Right atrium auricular region (tissue), 2 donors: Measurements from ENCODE around the gene CHST14. TPM values are rescaled to one million over a fixed set of nuclear protein-coding genes. Genes with fewer than 3 reads are reported as not detected.

Experiments
- DNase-seq: peaks from one replicate; pipeline ENCODE4 v3.0.0-alpha.2; 2019; ENCODE audit warnings: low spot score
- H3K27ac ChIP-seq, 2 donors: fragments of 200-600 bp; sonication (generic); 1 replicate in 1 of 2; 2 replicates in 1 of 2; pipeline ENCODE4 v1.5.1; 2016 to 2019
- H3K27me3 ChIP-seq, 2 donors: fragments of 200-600 bp; sonication (generic); one replicate each; pipeline versions ENCODE4 v1.5.1 to v1.6.0; 2017 to 2019
- H3K36me3 ChIP-seq: fragments of 200-600 bp; sonication (generic); one replicate; pipeline ENCODE4 v1.5.1; 2016
- H3K4me1 ChIP-seq, 2 donors: fragments of 200-600 bp; sonication (generic); one replicate each; pipeline versions ENCODE4 v1.5.1 to v1.6.0; 2017 to 2019
- H3K4me3 ChIP-seq, 2 donors: fragments of 200-600 bp; sonication (generic); 1 replicate in 1 of 2; 2 replicates in 1 of 2; pipeline ENCODE4 v1.5.1; 2017 to 2019; ENCODE audit warnings: mild to moderate bottlenecking in 1 of 2, moderate library complexity in 1 of 2
- H3K9me3 ChIP-seq, 2 donors: fragments of 200-600 bp; sonication (generic); one replicate each; pipeline ENCODE4 v1.5.1; 2019
- total RNA-seq, 2 donors: library from RNA; depleted of rRNA; stranded (reverse); fragments of >200 nt; gene quantifications; one replicate each; pipeline ENCODE4 v1.1.0, GENCODE V29; 2016
- TF ChIP-seq, protein P1 (sequence below), 2 donors: fragments of 200-600 bp; sonication (generic); IDR thresholded peaks; one replicate each; pipeline ENCODE4 v1.5.1; 2019; ENCODE audit warnings: antibody characterized with exemption in 2 of 2

The CHST14 gene
- total RNA-seq, 2 donors from 2014 or later, result 13.2 to 14.2 TPM

GRCh38 chr15:40506964-40507571, 36.3 kb downstream of the CHST14 start:
- TF ChIP-seq, protein P1, sequence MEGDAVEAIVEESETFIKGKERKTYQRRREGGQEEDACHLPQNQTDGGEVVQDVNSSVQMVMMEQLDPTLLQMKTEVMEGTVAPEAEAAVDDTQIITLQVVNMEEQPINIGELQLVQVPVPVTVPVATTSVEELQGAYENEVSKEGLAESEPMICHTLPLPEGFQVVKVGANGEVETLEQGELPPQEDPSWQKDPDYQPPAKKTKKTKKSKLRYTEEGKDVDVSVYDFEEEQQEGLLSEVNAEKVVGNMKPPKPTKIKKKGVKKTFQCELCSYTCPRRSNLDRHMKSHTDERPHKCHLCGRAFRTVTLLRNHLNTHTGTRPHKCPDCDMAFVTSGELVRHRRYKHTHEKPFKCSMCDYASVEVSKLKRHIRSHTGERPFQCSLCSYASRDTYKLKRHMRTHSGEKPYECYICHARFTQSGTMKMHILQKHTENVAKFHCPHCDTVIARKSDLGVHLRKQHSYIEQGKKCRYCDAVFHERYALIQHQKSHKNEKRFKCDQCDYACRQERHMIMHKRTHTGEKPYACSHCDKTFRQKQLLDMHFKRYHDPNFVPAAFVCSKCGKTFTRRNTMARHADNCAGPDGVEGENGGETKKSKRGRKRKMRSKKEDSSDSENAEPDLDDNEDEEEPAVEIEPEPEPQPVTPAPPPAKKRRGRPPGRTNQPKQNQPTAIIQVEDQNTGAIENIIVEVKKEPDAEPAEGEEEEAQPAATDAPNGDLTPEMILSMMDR (IDR thresholded peaks at IDR 0.05), result peak; percentile 62 to 82

DNA sequence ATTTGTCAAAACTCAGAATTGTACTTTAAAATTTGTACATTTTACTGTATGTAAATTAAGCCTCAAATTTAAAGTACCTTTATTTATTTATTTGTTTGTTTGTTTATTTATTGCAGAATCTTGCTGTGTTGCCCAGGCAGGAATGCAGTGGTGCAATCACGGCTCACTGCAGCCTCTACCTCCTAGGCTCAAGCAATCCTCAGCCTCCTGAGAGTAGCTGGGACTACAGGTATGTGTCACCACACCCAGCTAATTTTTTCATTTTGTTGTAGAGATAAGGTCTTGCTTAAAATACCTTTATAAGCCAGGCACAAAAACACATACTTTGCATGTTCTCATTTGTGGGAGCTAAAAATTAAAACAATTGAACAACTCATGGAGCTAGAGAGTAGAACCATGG, 37.4 kb downstream of the CHST14 start:
- Histone ChIP-seq H3K36me3 (no peaks in the 10 kb centered on the region), H3K4me3 (no peak overlapping the region), H3K27ac (no peak overlapping the region), H3K9me3 (no peaks in the 10 kb centered on the region), H3K4me1 (peaks cover 0 to 24% of the 10 kb centered on the region in 2 donors), H3K27me3 (no peaks in the 10 kb centered on the region)
- DNase-seq, result no peak
- TF ChIP-seq, protein P1 (IDR thresholded peaks at IDR 0.05), result no peak

More at GRCh38 chr15:40506964-40507571, 36.3 kb downstream of the CHST14 start:
- H3K27ac ChIP-seq, result no peak overlapping the region
- H3K27me3 ChIP-seq, result no peaks in the 10 kb centered on the region
- peaks cover 0 to 22% of the 10 kb centered on the region in 2 donors for H3K4me1 ChIP-seq
- H3K9me3 ChIP-seq, result no peaks in the 10 kb centered on the region
- peak; percentile 77 for DNase-seq
- H3K4me3 ChIP-seq, result peak overlapping the region in 1 of 2 donors; percentile 38
- no peaks in the 10 kb centered on the region for H3K36me3 ChIP-seq

GRCh38 chr15:40510201-40510600, 39.4 kb downstream of the CHST14 start:
- Histone ChIP-seq H3K27me3 (no peaks in the 10 kb centered on the region), H3K4me1 (peaks cover 0 to 24% of the 10 kb centered on the region in 2 donors), H3K36me3 (no peaks in the 10 kb centered on the region), H3K9me3 (no peaks in the 10 kb centered on the region), H3K27ac (no peak overlapping the region), H3K4me3 (no peak overlapping the region)
- DNase-seq, result no peak
- TF ChIP-seq, protein P1 (IDR thresholded peaks at IDR 0.05), result no peak

DNA sequence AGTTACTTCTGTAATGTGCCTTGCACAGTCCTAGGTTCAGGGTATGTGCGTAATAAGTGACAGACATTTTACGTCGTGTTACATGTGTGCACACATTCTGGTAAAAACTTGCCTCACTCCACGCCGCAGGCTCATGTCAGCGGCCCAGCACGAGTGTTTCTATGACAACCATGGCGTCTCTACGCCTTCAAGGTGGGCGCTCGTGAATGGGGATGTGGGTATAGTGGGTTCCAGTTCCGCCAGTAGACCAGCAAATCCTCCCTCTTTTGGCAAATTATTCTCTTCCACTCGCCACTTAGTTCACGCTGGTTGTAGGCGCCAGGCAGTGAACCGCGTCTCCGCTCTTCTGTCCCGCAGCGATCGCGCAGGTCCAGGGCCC, 40.3 kb downstream of the CHST14 start:
- Histone ChIP-seq H3K36me3 (no peaks in the 10 kb centered on the region), H3K4me3 (peak overlapping the region; percentile 38 to 59), H3K9me3 (no peaks in the 10 kb centered on the region), H3K27me3 (no peaks in the 10 kb centered on the region), H3K27ac (peak overlapping the region in 1 of 2 donors; percentile 38), H3K4me1 (peaks cover 0 to 24% of the 10 kb centered on the region in 2 donors)
- no peak for DNase-seq
- TF ChIP-seq, protein P1 (IDR thresholded peaks at IDR 0.05), result no peak

GRCh38 chr15:40511472-40512133, 40.8 kb downstream of the CHST14 start:
- TF ChIP-seq, protein P1 (IDR thresholded peaks at IDR 0.05), result no peak
- Histone ChIP-seq H3K36me3 (no peaks in the 10 kb centered on the region), H3K9me3 (no peaks in the 10 kb centered on the region), H3K4me3 (peak overlapping the region; percentile 38 to 59), H3K27me3 (no peaks in the 10 kb centered on the region), H3K4me1 (peaks cover 0 to 23% of the 10 kb centered on the region in 2 donors), H3K27ac (peak overlapping the region in 1 of 2 donors; percentile 38)
- DNase-seq, result no peak
